Peyer's patch (tissue), 4 donors: Measurements from ENCODE around the gene METTL4.

Experiments
- POLR2A ChIP-seq, 2 donors: fragments of 450-650 bp; IDR thresholded peaks; one replicate each; pipeline ENCODE4 v1.5.1; 2017; ENCODE audit warnings: antibody characterized with exemption in 2 of 2, mild to moderate bottlenecking in 2 of 2, moderate library complexity in 2 of 2
- TF ChIP-seq, protein P1 (sequence below), 6 experiments: fragments of 450-650 bp in 4 of 6; fragments of 200-600 bp in 2 of 6; sonication (generic) in 1 of 6; IDR thresholded peaks; one replicate each; pipeline ENCODE4 v1.5.1; 2017 to 2019; ENCODE audit warnings: antibody characterized with exemption in 6 of 6, mild to moderate bottlenecking in 3 of 6, moderate library complexity in 1 of 6

DNA sequence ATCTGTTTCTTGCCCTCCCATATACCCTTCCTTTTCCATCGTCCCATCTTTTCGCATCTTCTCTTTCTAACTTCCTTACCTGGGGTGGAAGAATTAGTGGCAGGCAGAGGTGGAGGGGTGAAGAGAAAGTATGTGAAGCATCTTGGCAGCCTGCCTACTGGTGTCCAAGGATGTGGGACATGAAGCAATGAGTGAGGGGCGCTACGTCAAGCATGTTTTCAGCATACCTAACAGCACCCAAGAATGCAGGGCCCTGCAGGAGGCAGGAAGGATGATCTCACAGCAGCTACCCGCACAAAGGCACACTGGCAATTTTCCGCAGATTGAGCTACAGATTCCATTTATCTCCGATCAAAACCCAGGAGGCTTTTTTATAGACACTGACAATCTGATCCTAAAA lies 42.2 kb downstream of the METTL4 start:
- TF ChIP-seq, protein P1, sequence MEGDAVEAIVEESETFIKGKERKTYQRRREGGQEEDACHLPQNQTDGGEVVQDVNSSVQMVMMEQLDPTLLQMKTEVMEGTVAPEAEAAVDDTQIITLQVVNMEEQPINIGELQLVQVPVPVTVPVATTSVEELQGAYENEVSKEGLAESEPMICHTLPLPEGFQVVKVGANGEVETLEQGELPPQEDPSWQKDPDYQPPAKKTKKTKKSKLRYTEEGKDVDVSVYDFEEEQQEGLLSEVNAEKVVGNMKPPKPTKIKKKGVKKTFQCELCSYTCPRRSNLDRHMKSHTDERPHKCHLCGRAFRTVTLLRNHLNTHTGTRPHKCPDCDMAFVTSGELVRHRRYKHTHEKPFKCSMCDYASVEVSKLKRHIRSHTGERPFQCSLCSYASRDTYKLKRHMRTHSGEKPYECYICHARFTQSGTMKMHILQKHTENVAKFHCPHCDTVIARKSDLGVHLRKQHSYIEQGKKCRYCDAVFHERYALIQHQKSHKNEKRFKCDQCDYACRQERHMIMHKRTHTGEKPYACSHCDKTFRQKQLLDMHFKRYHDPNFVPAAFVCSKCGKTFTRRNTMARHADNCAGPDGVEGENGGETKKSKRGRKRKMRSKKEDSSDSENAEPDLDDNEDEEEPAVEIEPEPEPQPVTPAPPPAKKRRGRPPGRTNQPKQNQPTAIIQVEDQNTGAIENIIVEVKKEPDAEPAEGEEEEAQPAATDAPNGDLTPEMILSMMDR (IDR thresholded peaks at IDR 0.05), result no peak
- TF ChIP-seq POLR2A (IDR thresholded peaks at IDR 0.05), result no peak
